GM19099 (cell line): ENCODE measurements around the gene NLGN1.

Experiments used
- POLR2A ChIP-seq: IDR thresholded peaks from 3 replicates; pipeline ENCODE4 v1.6.1; 2011; ENCODE audit warnings: low read depth; ENCODE audit not compliant: insufficient read length; ENCODE audit errors: extremely low read depth

Gene NLGN1

DNA sequence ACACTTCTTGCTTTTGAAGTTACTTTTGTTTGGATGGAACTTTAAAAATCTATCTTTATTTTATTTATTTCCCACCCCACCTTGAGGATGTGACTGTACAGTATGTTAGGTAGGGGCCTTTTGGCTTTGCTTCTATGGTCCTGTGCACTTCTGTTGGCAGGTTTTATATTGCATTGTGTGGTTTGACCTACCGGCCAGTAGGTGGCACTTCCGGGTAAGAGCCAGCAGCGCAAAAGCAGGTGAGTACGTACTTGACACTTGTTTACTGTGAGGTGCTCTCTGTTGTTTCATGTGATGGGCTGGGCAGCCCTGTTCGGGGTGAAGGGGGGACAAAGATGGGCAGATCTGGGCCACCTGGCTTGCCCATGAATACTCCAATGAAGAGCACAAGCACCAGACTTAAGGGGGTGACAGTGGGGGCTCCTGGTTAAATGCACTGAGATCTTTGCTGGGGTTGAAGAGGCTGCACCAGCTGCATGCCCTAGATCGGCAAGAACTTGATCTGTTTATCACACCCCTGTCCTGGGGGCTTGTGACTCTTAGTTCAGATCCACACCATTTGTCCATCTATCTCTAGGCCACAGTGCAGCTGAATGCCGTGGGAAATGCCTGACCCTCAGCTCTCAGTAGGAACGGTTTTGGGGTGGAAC is 131.6 kb downstream of the NLGN1 start:
- TF ChIP-seq POLR2A = no peak

DNA sequence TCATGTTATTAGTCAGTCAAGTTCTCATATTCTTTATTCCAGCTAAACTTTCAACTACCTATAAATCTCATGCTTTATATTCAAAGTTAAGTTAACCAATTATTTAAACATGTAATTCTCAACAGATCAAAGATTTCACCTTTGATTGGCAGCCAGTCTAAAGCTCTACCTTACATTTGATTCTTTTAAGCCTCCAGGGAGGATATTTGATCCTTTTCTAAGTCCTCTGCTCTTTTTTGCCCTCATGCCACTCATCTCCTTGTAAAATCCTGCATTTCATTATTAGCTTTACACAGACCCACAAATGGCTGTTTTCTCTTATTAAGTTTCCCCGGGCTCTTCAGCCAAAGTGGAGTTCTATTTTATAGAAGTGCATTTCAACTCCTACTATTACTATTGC is 134.1 kb downstream of the NLGN1 start:
- TF ChIP-seq POLR2A = no peak

DNA sequence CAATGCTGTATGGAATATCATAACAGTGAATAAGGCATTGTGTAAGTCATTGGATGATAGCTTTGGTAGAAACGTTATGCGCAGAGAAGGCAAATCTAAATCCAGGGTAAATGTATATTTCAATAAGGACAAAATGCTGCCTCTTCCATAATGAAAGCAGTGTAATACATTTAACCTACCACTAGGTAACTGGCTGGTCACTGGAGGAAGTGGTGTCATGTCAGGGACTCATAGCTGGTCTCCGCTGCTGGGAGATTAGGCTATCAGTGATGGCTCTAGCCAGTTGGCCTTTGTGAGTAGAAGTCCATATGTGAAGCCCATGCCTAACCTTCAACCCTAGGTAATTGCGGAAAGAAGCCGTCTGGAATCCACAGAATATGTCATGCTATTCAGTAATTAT is 140.9 kb downstream of the NLGN1 start:
- TF ChIP-seq POLR2A = no peak

- no peak for TF ChIP-seq POLR2A
These were observed 149.5 kb downstream of the NLGN1 start for GRCh38 chr3:173547070-173547469.

GRCh38 chr3:173548261-173548660 is 150.7 kb downstream of the NLGN1 start:
- TF ChIP-seq POLR2A = no peak

DNA sequence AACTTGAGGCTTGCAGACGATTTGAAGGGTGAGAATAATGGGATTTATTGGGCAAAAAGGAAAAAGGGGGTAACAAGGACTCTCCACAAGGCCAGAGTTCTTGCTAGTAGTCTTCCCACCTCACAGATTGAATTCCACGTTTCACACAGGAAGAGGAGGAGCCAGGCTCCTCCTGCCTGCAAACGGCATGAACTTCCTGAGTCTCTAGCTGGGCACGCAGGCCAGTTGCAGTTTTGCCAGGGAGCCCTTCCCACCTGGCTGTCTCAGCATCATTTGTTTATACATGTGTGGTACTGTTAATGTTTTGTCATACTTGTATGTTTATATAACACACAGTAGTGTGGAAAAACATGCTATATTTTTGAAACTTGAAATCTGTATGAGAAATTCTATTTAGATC is 155.0 kb downstream of the NLGN1 start:
- TF ChIP-seq POLR2A = no peak

DNA sequence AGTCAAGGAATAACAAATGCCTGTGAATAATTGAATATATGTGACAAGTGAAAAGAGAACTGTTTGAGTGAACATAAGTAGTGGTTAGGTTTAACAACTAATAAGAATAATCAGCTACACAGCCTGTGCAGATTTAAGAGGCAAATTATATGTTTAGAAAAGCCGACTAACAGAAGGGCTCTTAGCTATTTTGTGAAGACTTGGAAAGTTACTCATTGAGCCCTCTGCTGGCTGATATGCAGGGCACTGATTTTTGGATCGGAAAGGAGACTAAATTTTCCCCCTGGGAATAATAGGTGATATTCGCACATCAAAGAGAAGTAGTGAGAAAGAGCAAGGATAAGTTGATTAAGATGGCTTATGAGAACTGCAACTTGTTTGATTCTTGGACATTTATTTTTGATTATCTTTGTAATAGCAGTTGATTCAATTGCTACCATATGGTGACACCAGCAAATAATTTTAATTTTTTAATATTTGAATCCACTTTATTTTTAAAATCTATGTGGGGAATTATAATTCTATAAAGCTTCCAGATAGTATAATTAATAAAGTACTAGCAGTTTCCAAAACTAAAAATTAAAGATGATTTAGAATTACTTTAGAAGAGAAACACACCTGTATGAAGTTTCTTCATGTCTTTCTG is 156.2 kb downstream of the NLGN1 start:
- TF ChIP-seq POLR2A = no peak

DNA sequence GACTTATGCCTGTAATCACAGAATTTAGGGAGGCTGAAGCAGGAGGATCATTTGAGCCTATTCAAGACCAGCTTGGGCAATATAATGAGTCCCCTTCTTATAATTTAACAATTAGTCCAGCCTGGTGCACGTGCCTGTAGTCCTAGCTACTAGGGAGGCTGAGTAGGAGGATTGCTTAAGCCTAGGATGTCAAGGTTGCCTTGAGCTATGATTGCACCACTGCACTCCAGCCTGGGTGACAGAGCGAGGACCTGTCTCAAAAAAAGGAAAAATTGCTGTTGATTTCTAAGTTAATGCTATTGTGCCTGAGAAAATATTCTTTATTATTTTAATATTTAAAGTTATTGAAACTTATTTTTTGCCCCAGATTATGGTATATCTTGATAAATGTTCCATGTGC is 159.0 kb downstream of the NLGN1 start:
- no peak for TF ChIP-seq POLR2A

DNA sequence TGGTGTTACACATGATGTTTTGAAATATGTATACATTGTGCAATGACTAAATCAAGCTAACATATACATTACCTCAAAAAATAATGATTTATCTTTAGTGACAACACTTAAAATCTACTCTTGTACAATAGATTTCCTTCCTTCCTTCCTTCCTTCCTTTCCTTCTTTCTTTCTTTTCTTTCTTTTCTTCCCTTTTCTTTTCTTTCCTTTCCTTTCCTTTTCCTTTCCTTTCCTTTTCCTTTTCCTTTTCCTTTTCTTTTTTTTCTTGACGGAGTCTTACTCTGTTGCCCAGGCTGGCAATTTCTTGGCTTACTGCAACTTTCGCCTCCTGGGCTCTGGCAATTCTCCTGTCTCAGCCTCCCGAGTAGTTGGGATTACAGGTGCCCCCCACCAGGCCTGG is 170.5 kb downstream of the NLGN1 start:
- no peak for TF ChIP-seq POLR2A

DNA sequence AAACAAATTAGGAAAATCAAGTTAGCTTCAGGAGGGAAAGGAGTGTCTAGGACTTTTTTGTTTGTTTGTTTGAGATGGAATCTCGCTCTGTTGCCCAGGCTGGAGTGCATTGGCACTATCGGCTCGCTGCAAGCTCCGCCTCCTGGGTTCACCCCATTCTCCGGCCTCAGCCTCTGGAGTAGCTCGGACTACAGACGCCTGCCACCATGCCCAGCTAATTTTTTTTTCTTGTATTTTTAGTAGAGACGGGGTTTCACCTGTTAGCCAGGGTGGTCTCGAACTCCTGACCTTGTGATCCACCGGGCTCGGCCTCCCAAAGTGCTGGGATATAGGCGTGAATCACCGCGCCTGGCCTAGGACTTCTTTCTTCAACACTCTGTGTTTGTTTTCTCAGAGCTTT is 171.1 kb downstream of the NLGN1 start:
- no peak for TF ChIP-seq POLR2A

- no peak for TF ChIP-seq POLR2A
These were observed 186.0 kb downstream of the NLGN1 start for GRCh38 chr3:173583496-173583895.

- no peak for TF ChIP-seq POLR2A
These were observed 186.7 kb downstream of the NLGN1 start for GRCh38 chr3:173584093-173584837.

- TF ChIP-seq POLR2A = no peak
These were observed 187.6 kb downstream of the NLGN1 start for GRCh38 chr3:173584838-173585831.

DNA sequence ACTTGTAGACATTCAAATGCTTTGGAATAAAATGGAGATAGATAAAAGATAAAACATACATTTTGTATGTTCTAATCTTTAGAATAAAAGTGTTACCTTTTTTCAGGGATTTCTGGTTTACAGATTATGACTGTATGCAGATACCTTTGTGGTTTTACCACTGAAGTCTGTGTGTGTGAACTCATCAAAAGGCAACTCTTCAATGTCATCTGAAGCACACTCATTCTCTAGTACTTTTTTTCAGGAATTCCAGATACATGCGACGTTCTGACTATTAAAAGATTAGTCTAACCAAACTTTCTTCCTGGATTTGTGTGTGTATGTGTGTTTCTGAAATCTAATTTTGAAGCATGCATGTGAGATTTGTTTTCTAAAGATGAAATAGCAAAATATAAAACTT is 188.6 kb downstream of the NLGN1 start:
- TF ChIP-seq POLR2A = no peak

GRCh38 chr3:173587055-173587454 is 189.5 kb downstream of the NLGN1 start:
- no peak for TF ChIP-seq POLR2A

DNA sequence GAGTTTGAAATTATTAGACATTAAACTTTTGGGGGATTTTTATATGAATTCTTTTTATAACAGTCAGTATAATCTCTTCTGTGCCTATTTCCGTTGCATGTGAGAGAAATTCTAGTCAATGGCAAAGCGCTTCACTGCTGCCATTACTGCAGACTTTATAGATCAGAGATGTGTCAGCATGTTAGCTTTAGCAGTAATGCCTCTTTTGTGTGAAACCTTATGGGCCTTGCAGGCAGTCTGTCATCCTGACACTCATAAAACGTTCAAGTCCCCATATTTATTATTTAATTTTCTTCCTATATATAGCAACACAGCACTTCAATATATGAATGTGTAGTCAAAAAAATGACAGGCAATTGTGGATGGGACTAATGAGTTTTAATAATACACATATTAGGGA is 191.0 kb downstream of the NLGN1 start:
- no peak for TF ChIP-seq POLR2A

DNA sequence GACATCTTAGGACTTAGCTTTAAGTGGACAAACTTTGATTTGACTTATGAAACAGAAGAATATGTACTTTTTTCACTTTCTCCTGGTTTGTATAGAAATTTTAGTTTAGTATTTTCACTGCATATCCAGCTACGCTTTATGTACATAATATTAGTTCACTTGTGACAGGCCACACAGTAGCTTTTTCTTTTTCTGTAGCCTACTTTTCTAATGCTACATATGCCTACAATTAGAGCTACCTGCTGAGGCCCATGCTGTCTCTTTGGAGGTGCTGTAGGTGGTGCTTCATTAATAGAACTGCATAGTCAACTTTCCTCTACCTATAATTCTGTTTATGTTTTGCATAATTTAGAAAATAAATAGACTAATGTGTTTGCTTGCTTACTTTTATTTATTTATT is 191.6 kb downstream of the NLGN1 start:
- no peak for TF ChIP-seq POLR2A
